Measurements from ENCODE around the gene ASB2. TPM values are rescaled to one million over a fixed set of nuclear protein-coding genes. Genes with fewer than 3 reads are reported as not detected.

Gene ASB2
- total RNA-seq, 1 experiment from 2014 or later, result 0.40 TPM

- DNase-seq (ENCODE audit: low read depth), result peak; percentile 22
Observed at GRCh38 chr14:93906341-93907329, 69.7 kb downstream of the ASB2 start.

- DNase-seq (ENCODE audit: low read depth), result no peak
Observed at GRCh38 chr14:93905623-93906022, 70.7 kb downstream of the ASB2 start.

- DNase-seq (ENCODE audit: low read depth), result no peak
Observed at GRCh38 chr14:93903342-93904184, 72.8 kb downstream of the ASB2 start.

GRCh38 chr14:93902619-93903307 is 73.6 kb downstream of the ASB2 start:
- DNase-seq (ENCODE audit: low read depth), result no peak

GRCh38 chr14:93901813-93902212 is 74.6 kb downstream of the ASB2 start:
- no peak for DNase-seq (ENCODE audit: low read depth)

- DNase-seq (ENCODE audit: low read depth), result no peak
Observed at GRCh38 chr14:93898731-93899130, 77.6 kb downstream of the ASB2 start.

- DNase-seq (ENCODE audit: low read depth), result no peak
Observed at GRCh38 chr14:93898081-93898611, 78.2 kb downstream of the ASB2 start.

DNA sequence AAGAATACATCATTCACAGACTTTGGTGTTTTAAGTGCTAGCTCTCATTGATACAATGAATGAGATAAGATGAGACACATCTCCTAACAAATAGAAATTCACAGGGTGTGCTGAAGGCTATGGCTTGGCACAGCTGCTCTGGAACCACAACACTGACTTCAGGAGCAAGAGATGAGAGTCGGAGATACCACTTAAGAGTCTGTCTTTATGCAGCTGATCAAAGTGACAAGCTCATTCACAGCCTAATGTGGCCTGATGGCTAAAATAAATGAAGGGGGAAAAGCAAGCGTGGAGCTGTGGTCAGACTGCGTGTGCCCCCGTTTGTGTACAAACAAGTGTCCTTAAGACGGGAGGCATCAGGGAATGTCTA is 78.9 kb downstream of the ASB2 start:
- DNase-seq (ENCODE audit: low read depth), result no peak

DNA sequence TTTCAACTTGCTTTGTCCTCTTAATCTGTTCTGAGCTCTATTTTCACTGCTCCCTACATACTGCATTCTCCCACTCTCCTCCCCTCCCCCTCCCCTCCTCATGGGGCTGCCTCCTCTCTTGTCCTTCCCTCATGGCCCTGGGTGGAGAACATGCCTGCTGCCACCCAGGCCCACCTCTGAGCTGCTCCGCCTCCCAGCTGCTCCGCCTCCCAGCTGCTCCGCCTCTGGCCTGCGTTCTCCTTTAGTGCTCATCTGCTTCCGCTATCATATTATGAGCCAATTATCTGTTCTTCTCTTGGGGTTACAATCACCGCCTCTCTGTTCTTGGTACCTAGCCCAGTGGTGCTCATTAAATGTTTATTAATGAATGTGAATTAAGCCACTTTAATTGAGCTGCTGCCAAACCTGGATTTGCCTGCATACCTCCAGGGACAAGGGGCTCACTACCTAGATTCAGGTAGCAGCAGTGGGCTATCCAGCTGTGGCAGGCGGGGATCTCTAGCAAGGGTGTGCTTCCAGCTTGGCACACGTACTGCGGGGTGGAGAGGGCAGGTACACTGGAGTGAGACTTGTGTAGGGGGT is 81.3 kb downstream of the ASB2 start:
- DNase-seq (ENCODE audit: low read depth), result no peak

DNA sequence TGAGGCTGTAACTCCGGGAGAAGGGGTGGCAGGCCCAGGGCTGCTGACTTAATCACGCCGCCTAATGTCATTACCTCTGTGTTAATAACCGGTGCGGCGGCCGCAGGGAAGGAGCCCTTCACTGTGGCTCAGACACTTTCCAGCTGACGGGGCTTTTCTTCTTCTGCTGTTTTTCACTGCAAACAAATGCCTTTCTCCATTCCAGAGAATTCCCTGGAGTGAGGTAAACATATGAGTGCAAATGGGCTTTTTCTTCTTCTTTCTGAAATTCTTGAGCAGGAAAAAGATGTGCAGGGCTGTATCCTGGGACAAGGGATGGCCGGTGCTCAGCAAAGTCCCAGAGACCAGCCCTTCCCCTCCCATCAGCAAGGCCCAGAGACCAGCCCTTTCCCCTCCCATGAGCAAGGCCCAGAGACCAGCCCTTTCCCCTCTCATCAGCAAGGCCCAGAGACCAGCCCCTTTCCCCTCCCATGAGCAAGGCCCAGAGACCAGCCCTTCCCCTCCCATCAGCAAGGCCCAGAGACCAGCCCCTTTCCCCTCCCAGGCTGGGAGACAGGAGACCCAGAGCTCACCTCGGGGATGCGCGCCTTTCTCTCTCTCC is 82.6 kb downstream of the ASB2 start:
- no peak for DNase-seq (ENCODE audit: low read depth)

DNA sequence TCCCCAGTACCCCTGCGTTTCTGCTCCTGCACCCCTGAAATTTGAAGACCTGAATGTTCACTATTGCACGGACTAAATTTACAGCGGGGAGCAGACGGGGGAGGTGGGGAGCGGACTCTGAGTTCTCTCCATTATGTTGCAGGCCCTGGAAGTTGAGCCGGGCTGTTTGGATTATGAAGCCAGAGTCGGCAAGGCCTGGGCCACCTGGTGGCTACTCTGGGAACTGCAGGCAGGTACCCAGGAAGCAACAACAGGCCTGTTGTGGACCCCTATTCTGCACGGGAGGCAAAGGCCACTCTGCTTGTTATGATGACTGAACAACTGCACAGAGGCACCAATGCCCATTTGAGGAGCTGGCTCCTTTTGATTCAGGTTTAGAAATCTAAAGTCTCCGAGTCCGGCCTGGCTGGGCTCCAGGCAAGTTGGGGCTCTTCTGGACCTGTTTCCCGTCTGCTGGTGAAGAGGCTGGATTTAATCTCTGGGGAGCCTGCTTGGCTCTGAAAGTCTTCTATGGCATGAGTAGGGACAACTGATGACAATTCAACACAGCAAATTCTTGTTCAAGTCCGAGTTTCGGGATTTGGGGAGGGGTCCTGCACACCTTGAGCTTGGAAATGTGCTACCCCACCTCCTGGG is 83.3 kb downstream of the ASB2 start:
- DNase-seq (ENCODE audit: low read depth), result peak; percentile 31

DNA sequence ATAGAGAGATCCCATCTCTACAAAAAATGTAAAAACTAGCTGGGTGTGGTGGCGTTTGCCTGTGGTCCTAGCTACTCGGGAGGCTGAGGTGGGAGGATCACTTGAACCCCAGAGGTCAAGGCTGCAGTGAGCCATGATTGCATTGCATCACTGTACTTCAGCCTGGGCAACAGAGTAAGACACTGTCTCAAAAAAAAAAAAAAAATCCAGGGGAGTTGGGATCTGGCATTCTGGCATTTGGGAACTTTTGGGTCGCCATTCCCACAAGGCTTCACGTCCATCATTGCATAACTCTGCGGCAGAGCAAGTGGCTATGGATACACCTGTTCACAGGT is 83.9 kb downstream of the ASB2 start:
- DNase-seq (ENCODE audit: low read depth), result no peak

DNA sequence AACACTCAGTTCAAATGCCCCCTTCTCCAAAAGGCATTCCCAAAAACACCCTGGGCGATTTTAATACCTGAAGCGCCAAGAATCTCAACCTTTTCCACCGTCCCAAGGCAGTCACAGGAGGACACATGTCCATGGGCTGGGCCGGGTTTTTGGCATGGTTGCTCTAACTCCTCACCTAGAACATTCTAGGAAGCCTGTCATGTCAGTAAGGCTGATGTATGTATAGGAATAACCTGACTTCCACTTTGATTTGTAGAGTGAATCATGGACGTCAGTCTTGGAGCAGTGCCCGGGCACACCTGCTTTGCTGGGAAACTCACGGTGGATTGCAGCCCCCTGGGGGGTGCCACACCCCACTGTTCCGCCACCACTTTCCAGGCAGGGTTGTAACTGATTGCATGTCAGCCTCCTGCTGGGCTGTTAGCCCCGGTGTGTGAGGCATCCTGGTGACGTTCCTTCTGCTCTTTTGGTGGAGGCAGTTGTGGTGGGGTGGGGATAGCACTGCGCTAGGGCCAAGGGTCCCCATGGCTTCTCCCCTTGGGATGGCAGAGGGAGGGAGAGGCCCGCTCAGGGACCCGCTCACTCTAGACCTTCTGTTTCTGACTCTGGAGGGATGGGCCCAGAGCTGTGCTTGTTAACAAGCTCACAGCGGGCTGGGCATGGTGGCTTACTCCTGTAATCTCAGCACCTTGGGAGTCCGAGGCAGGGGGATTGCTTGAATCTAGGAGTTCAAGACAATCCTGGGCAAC is 84.4 kb downstream of the ASB2 start:
- DNase-seq (ENCODE audit: low read depth), result no peak

- no peak for DNase-seq (ENCODE audit: low read depth)
Observed at GRCh38 chr14:93889739-93890483, 86.5 kb downstream of the ASB2 start.

- no peak for DNase-seq (ENCODE audit: low read depth)
Observed at GRCh38 chr14:93888995-93889394, 87.4 kb downstream of the ASB2 start.

DNA sequence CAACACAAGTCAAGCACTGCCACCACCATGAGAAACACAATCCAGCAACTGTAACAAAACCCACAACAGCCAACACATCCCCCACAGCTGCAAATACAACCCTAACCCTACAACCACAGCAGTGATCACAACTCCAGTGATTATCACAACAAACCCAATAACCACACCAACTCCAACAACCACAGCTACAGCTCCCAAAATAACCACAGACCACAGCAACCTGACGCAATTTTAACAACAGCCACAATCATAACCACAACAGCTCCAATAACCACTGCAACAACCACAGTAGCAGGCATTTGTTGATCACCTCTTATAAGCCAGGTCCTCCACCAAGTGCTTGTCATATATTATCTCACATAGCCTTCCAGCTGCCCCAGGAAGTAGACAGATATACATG is 91.4 kb downstream of the ASB2 start:
- no peak for DNase-seq (ENCODE audit: low read depth)

Data from LHCN-M2 (cell line).